Measurements from ENCODE around the gene PDE4D. TPM values are rescaled to one million over a fixed set of nuclear protein-coding genes. Genes with fewer than 3 reads are reported as not detected.

PDE4D gene
- total and polyA plus RNA-seq, 10 of the 15 experiments (the other 5 are each of a cell fraction or from before 2014, with no cell fraction given), result 0.87 to 4.1 (median 2.2) TPM

GRCh38 chr5:59783264-59783663 is 110.3 kb downstream of the PDE4D start:
- H3K27ac ChIP-seq (ENCODE audit: control insufficient read depth, insufficient read depth), result no peak overlapping the region
- no peak for DNase-seq (ENCODE audit: low read depth, low spot score)
- CTCF ChIA-PET, result interaction anchor here (2.1 kb wide), 1 partner anchor 27 kb away, joined by 5 read pairs; no protein-coding TSS in a partner anchor
- no peaks in the 10 kb centered on the region for H3K4me1 ChIP-seq (ENCODE audit: control insufficient read depth, insufficient read depth, low read length)
- H3K4me3 ChIP-seq, result no peak overlapping the region
- no peak overlapping the region for H3K4me2 ChIP-seq (ENCODE audit: control insufficient read depth, insufficient read depth)
- no peaks in the 10 kb centered on the region for H4K20me1 ChIP-seq (ENCODE audit: control insufficient read depth, insufficient read depth)
- no peaks in the 10 kb centered on the region for H3K9me3 ChIP-seq (replicated peaks; ENCODE audit: control insufficient read depth, insufficient read depth, low read length)
- FAIRE-seq, result no peak
- H3K36me3 ChIP-seq (ENCODE audit: control insufficient read depth in 2 of 2, insufficient read depth in 2 of 2, low read length in 1 of 2), result no peaks in the 10 kb centered on the region
- BruUV-seq (replicated peaks), result no TSS peak
- no peaks in the 10 kb centered on the region for H3K27me3 ChIP-seq (replicated peaks in 1 of 2; ENCODE audit: control insufficient read depth in 2 of 2, insufficient read depth in 2 of 2, low read length in 1 of 2)
- ATAC-seq, result no peak
- SMC1A ChIA-PET (ENCODE audit: uncharacterized antibody, unreplicated experiment), result interaction anchor here (1.2 kb wide), 1 partner anchor 17 kb away, joined by 5 read pairs; no protein-coding TSS in a partner anchor
- RAD21 ChIA-PET (ENCODE audit: unreplicated experiment), result no interaction called here
- TF ChIP-seq PAX8 (IDR thresholded peaks at IDR 0.05) (no peak), POLR2AphosphoS2 (IDR thresholded peaks at IDR 0.05; ENCODE audit: low read depth, low read length) (no peak), NFXL1 (IDR thresholded peaks at IDR 0.05; ENCODE audit: borderline replicate concordance) (no peak), CREB1 (IDR thresholded peaks at IDR 0.05; ENCODE audit: low read depth) (no peak), BRCA1 (IDR thresholded peaks at IDR 0.05; ENCODE audit: low read depth, low read length) (no peak), NBN (IDR thresholded peaks at IDR 0.05) (no peak), ETV6 (conservative IDR thresholded peaks at IDR 0.05 in 1 of 2, IDR thresholded peaks at IDR 0.05 in 1 of 2; ENCODE audit: borderline replicate concordance in 1 of 2, low read depth in 1 of 2) (no peak), FOXK2 (IDR thresholded peaks at IDR 0.05) (no peak), NFYB (IDR thresholded peaks at IDR 0.05; ENCODE audit: insufficient read depth, low read depth, low read length) (no peak), JUNB (IDR thresholded peaks at IDR 0.05) (no peak), IRF5 (IDR thresholded peaks at IDR 0.05; ENCODE audit: borderline replicate concordance) (no peak), EZH2 (IDR thresholded peaks at IDR 0.05; ENCODE audit: borderline replicate concordance, control insufficient read depth, low read depth, low read length) (no peak), PAX5 (IDR thresholded peaks at IDR 0.05; ENCODE audit: borderline replicate concordance, low read depth, low read length) (no peak), RCOR1 (conservative IDR thresholded peaks at IDR 0.05; ENCODE audit: low read depth, low read length) (no peak), RFX5 (IDR thresholded peaks at IDR 0.05; ENCODE audit: low read depth, low read length) (no peak), TCF7 (IDR thresholded peaks at IDR 0.05; ENCODE audit: borderline replicate concordance) (no peak), ZSCAN29 (IDR thresholded peaks at IDR 0.05) (no peak)
- H3K79me2 ChIP-seq (ENCODE audit: control insufficient read depth, insufficient read depth, low read length), result no peaks in the 10 kb centered on the region
- H3K9ac ChIP-seq (ENCODE audit: control insufficient read depth, insufficient read depth, low read length), result no peak overlapping the region
- intact Hi-C loops (cut with micrococcal nuclease; ENCODE audit: unreplicated experiment), result no loop called here
- in situ Hi-C loops (cut with MboI), result no loop called here
- POLR2A ChIA-PET, result no interaction called here
- H2AFZ ChIP-seq (ENCODE audit: control insufficient read depth, low read depth, low read length), result no peak overlapping the region

All from GM12878 (cell line).